ENCODE measurements around the gene MRC1. TPM values are rescaled to one million over a fixed set of nuclear protein-coding genes. Genes with fewer than 3 reads are reported as not detected.

The MRC1 gene
- total RNA-seq, 1 donor from 2014 or later, result 18.9 TPM

DNA sequence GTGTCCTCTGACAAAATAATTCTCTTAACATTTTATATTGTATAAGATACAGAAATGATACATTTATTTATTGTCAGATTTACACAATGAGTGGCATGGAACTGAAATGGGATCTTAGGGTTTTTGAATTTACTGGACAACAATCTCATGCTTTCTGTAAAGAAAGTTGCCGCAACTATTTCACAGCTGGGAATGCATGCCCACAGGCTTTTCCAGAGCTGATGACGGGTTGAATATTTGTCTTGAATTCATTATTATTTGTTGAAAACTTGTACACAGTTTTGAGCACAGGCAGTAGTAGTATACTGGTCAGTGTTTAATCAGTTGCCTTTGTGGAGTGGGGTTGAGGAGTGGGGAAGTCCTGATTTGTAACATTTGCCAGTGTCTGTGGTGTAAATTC, 20.5 kb upstream of the MRC1 start:
- H3K27me3 ChIP-seq (ENCODE audit: low read depth), result no peaks in the 10 kb centered on the region
- intact Hi-C loops (cut with micrococcal nuclease), result no loop called here
- TF ChIP-seq CTCF (IDR thresholded peaks at IDR 0.05; ENCODE audit: borderline replicate concordance), result no peak
- H3K36me3 ChIP-seq, result no peaks in the 10 kb centered on the region
- no peaks in the 10 kb centered on the region for H3K9me3 ChIP-seq (replicated peaks)
- no peak overlapping the region for H3K4me3 ChIP-seq
- H3K4me1 ChIP-seq, result peaks cover 2% of the 10 kb centered on the region
- no peak overlapping the region for H3K27ac ChIP-seq (replicated peaks)
- no peak for DNase-seq

DNA sequence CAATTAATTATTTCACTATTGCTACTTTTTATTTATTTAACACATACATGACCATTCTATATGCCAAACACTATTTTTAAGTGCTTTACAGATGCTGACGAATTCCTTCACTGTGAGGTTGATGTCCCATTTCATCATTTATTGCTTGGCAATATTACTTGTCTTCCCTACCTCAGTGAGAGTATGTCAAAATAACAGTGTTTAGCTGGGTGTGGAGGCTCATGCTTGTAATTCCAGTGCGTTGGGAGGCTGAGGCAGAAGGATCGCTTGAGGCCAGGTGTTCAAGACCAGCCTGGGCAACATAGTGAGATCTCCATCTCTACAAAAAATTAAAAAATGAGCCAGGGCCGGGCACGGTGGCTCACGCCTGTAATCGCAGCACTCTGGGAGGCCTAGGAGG, 19.8 kb upstream of the MRC1 start:
- no peaks in the 10 kb centered on the region for H3K9me3 ChIP-seq (replicated peaks)

GRCh38 chr10:17790651-17791050, 18.5 kb upstream of the MRC1 start:
- no peaks in the 10 kb centered on the region for H3K36me3 ChIP-seq
- no peak for TF ChIP-seq CTCF (IDR thresholded peaks at IDR 0.05; ENCODE audit: borderline replicate concordance)
- no peaks in the 10 kb centered on the region for H3K27me3 ChIP-seq (ENCODE audit: low read depth)
- intact Hi-C loops (cut with micrococcal nuclease), result no loop called here
- no peaks in the 10 kb centered on the region for H3K9me3 ChIP-seq (replicated peaks)
- H3K27ac ChIP-seq (replicated peaks), result no peak overlapping the region
- no peak for DNase-seq
- H3K4me1 ChIP-seq, result no peaks in the 10 kb centered on the region
- no peak overlapping the region for H3K4me3 ChIP-seq

More for the DNA sequence above, 19.8 kb upstream of the MRC1 start:
- Histone ChIP-seq H3K27ac (replicated peaks) (no peak overlapping the region), H3K36me3 (no peaks in the 10 kb centered on the region), H3K4me3 (no peak overlapping the region), H3K4me1 (no peaks in the 10 kb centered on the region), H3K27me3 (ENCODE audit: low read depth) (no peaks in the 10 kb centered on the region)
- TF ChIP-seq CTCF (IDR thresholded peaks at IDR 0.05; ENCODE audit: borderline replicate concordance), result no peak
- no peak for DNase-seq
- intact Hi-C loops (cut with micrococcal nuclease), result no loop called here

- no peak for DNase-seq
- Histone ChIP-seq H3K4me3 (no peak overlapping the region), H3K27ac (replicated peaks) (no peak overlapping the region), H3K9me3 (replicated peaks) (no peaks in the 10 kb centered on the region), H3K4me1 (no peaks in the 10 kb centered on the region), H3K27me3 (ENCODE audit: low read depth) (no peaks in the 10 kb centered on the region), H3K36me3 (no peaks in the 10 kb centered on the region)
- TF ChIP-seq CTCF (IDR thresholded peaks at IDR 0.05; ENCODE audit: borderline replicate concordance), result no peak
- intact Hi-C loops (cut with micrococcal nuclease), result no loop called here
Observed at GRCh38 chr10:17792991-17793390, 16.2 kb upstream of the MRC1 start.

DNA sequence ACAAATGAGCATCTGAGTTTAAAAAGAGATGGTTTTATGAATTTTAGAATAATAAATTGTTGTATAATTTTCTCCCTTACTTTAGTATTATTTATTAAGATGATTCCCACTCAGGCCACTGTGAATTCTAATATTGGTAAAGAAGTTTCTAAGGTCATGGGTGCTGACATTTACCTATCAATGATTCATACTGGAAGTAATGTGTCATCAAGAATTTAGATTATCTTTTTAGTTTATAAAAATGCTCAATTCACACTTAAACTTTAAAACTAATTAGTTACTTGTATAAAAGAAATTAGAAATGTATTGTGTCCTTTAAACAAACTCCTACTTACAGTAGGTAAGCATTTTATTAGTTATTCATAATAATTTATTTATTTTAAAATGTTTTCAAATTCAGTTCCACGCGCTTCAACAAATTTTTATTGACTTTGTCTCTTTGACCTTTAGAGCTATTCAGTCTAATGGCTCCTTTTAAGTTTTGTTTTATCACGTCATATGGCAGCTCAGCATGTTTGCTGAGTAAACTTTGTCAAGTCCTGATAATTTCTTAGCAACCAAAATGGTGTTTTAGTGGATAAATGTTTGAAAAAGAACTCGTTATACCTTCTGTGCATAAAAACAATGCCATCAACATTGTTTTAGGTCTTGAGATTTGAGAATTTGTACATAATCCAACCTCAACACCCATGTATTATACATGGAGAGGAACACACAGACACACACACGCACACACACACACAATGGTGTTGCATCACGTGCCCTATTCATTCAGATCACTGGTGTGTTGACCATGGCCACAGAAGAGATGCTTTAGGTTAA, 15.1 kb upstream of the MRC1 start:
- no peak overlapping the region for H3K4me3 ChIP-seq
- no peaks in the 10 kb centered on the region for H3K36me3 ChIP-seq
- intact Hi-C loops (cut with micrococcal nuclease), result no loop called here
- H3K27me3 ChIP-seq (ENCODE audit: low read depth), result no peaks in the 10 kb centered on the region
- H3K4me1 ChIP-seq, result no peaks in the 10 kb centered on the region
- no peak overlapping the region for H3K27ac ChIP-seq (replicated peaks)
- TF ChIP-seq CTCF (IDR thresholded peaks at IDR 0.05; ENCODE audit: borderline replicate concordance), result no peak
- no peak for DNase-seq
- H3K9me3 ChIP-seq (replicated peaks), result no peaks in the 10 kb centered on the region
